Upper lobe of right lung (tissue), 1 donor: ENCODE measurements around the gene AKTIP. TPM values are rescaled to one million over a fixed set of nuclear protein-coding genes. Genes with fewer than 3 reads are reported as not detected.

ENCODE experiments used
- ATAC-seq: fragments of 200-7000 bp; cut with Tn5 transposase; one replicate; pipeline ENCODE4 v1.9.1; 2020; ENCODE audit warnings: mild to moderate bottlenecking, moderate library complexity
- DNase-seq: peaks from one replicate; pipeline ENCODE4 v3.0.0-alpha.2; 2020
- H3K27ac ChIP-seq: fragments of 200-600 bp; one replicate; pipeline ENCODE4 v1.8.0; 2022
- H3K27me3 ChIP-seq: fragments of 200-600 bp; one replicate; pipeline ENCODE4 v1.8.0; 2022; ENCODE audit warnings: mild to moderate bottlenecking
- H3K36me3 ChIP-seq: fragments of 200-600 bp; one replicate; pipeline ENCODE4 v1.8.0; 2022
- H3K4me1 ChIP-seq: fragments of 200-600 bp; one replicate; pipeline ENCODE4 v1.8.0; 2022
- H3K4me3 ChIP-seq: fragments of 200-600 bp; one replicate; pipeline ENCODE4 v1.8.0; 2022; ENCODE audit warnings: mild to moderate bottlenecking
- H3K9me3 ChIP-seq: fragments of 200-600 bp; one replicate; pipeline ENCODE4 v1.8.0; 2022
- intact Hi-C: fragments of 100-400 bp; cut with DNase I; formaldehyde crosslinking; loops from one replicate; pipeline ENCODE4 v1.11.0; 2022
- total RNA-seq: library from RNA; stranded (reverse); fragmentation: NEBNext Ultra II Directional; extraction: Animal tissue kit (Norgen Biotek cat#: 25700); gene quantifications from one replicate; pipeline ENCODE4 v1.2.1, GENCODE V29; 2021
- TF ChIP-seq, protein P1 (sequence below): fragments of 200-600 bp; IDR thresholded peaks from one replicate; pipeline ENCODE4 v1.8.0; 2022; ENCODE audit warnings: antibody characterized with exemption
- donor health status: DM: no; HTN: yes; CAD: no; lungs with severe emphysema.

The AKTIP gene
- total RNA-seq, 1 donor from 2014 or later: 40.7 TPM

DNA sequence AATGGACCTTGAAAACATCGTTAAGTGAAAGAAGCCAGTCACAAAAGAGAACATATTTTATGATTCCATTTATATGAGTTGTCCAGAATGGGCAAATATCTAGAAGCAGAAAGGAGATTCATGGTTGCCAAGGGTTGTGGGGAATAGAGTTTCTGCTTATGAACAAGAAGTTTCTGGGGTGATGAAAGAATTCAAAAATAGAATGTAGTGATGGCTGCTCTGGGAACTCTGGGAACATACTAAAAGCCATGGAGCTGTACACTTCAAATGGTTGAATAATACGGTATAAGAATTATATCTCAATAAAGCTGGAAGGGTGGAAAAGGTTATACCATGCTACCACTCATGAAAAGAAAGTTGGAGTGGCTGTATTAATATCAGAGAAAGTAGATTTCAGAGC lies 18.5 kb downstream of the AKTIP start:
- no peak overlapping the region for H3K27ac ChIP-seq
- intact Hi-C loops: no loop called here
- no peaks in the 10 kb centered on the region for H3K27me3 ChIP-seq
- no peaks in the 10 kb centered on the region for H3K9me3 ChIP-seq
- H3K4me1 ChIP-seq: no peaks in the 10 kb centered on the region
- ATAC-seq (no peak), DNase-seq (no peak)
- H3K36me3 ChIP-seq: peaks cover 94% of the 10 kb centered on the region
- TF ChIP-seq, protein P1, sequence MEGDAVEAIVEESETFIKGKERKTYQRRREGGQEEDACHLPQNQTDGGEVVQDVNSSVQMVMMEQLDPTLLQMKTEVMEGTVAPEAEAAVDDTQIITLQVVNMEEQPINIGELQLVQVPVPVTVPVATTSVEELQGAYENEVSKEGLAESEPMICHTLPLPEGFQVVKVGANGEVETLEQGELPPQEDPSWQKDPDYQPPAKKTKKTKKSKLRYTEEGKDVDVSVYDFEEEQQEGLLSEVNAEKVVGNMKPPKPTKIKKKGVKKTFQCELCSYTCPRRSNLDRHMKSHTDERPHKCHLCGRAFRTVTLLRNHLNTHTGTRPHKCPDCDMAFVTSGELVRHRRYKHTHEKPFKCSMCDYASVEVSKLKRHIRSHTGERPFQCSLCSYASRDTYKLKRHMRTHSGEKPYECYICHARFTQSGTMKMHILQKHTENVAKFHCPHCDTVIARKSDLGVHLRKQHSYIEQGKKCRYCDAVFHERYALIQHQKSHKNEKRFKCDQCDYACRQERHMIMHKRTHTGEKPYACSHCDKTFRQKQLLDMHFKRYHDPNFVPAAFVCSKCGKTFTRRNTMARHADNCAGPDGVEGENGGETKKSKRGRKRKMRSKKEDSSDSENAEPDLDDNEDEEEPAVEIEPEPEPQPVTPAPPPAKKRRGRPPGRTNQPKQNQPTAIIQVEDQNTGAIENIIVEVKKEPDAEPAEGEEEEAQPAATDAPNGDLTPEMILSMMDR: no peak
- no peak overlapping the region for H3K4me3 ChIP-seq

DNA sequence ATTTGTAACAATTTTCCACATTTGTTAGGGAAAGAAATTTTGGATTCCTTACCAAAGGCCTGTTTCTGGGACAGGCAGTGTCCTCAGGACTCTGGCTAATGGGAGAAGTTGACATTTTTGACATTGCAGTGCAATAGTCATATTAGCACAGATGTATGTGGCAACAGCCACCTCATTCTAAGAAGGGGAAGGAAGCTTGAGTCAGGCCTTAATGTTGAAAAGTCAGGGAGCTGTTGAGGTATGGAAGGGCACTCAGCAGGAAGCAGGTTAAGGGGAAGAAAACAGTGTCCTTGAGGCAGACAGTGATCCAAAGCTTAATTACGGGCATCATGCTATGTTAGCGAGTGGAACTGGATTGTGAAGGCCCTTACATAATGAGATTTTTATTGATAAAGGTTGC lies 20.9 kb downstream of the AKTIP start:
- no peaks in the 10 kb centered on the region for H3K27me3 ChIP-seq
- ATAC-seq (peak; percentile 90), DNase-seq (no peak)
- no peak overlapping the region for H3K4me3 ChIP-seq
- H3K27ac ChIP-seq: no peak overlapping the region
- intact Hi-C loops: no loop called here
- H3K4me1 ChIP-seq: no peaks in the 10 kb centered on the region
- TF ChIP-seq, protein P1: no peak
- H3K9me3 ChIP-seq: no peaks in the 10 kb centered on the region
- H3K36me3 ChIP-seq: peaks cover 98% of the 10 kb centered on the region

- no peaks in the 10 kb centered on the region for H3K9me3 ChIP-seq
- peaks cover 97% of the 10 kb centered on the region for H3K36me3 ChIP-seq
- no peaks in the 10 kb centered on the region for H3K27me3 ChIP-seq
- no peaks in the 10 kb centered on the region for H3K4me1 ChIP-seq
- TF ChIP-seq, protein P1: no peak
- intact Hi-C loops: no loop called here
- H3K4me3 ChIP-seq: no peak overlapping the region
- H3K27ac ChIP-seq: no peak overlapping the region
- ATAC-seq (no peak), DNase-seq (no peak)
These were observed 22.6 kb downstream of the AKTIP start for GRCh38 chr16:53480394-53480793.

DNA sequence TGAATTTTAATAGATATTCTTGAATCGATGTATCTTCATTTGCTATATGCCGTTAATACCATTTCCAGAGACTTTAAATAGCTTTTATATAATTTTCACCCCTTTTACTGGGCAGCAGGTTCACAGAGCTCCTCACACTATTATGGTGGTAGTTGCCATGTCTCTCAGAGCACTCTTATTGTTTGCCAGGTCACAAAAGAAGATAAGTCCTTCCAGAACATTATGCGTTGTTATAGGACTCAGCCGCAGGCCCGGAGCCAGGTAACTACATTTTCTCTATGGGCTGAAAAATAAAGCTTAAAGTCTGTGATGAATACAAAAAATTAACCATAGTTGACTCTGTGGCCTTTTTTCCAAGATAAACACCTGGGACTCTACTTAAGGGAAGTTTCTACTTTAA lies 24.0 kb downstream of the AKTIP start:
- intact Hi-C loops: loop anchor here (10.0 kb wide), 1 partner anchor 156 kb away; no protein-coding TSS in a partner anchor
- no peaks in the 10 kb centered on the region for H3K4me1 ChIP-seq
- H3K27ac ChIP-seq: no peak overlapping the region
- no peak overlapping the region for H3K4me3 ChIP-seq
- H3K9me3 ChIP-seq: no peaks in the 10 kb centered on the region
- DNase-seq: no peak
- TF ChIP-seq, protein P1: no peak
- H3K27me3 ChIP-seq: no peaks in the 10 kb centered on the region
- peaks cover 95% of the 10 kb centered on the region for H3K36me3 ChIP-seq
- ATAC-seq: no peak

- ATAC-seq (no peak), DNase-seq (no peak)
- Histone ChIP-seq H3K27me3 (no peaks in the 10 kb centered on the region), H3K9me3 (no peaks in the 10 kb centered on the region), H3K4me1 (no peaks in the 10 kb centered on the region), H3K27ac (no peak overlapping the region), H3K4me3 (no peak overlapping the region), H3K36me3 (peaks cover 95% of the 10 kb centered on the region)
- TF ChIP-seq, protein P1: no peak
- intact Hi-C loops: loop anchor here (10.0 kb wide), 1 partner anchor 158 kb away; no protein-coding TSS in a partner anchor
These were observed 26.1 kb downstream of the AKTIP start for GRCh38 chr16:53476867-53477266.
